Loucy (cell line): ENCODE results near the gene MVD.

Source experiments
- CTCF ChIP-seq: fragments of 200-600 bp; sonication (generic); conservative IDR thresholded peaks from 2 replicates; pipeline ENCODE4 v1.5.1; 2014; ENCODE audit warnings: mild to moderate bottlenecking, antibody characterized with exemption, low read length
- EZH2phosphoT487 ChIP-seq: fragments of 200-600 bp; IDR thresholded peaks from 2 replicates; pipeline ENCODE4 v1.6.1; 2018; ENCODE audit warnings: antibody characterized with exemption, mild to moderate bottlenecking, moderate library complexity, borderline replicate concordance

- TF ChIP-seq CTCF (no peak), EZH2phosphoT487 (no peak)
Measured at GRCh38 chr16:88624977-88625576, 37.8 kb downstream of the MVD start.
